K562 (cell line): Measurements from ENCODE around the gene PCDH1. TPM values are rescaled to one million over a fixed set of nuclear protein-coding genes. Genes with fewer than 3 reads are reported as not detected.

Experiments used
- CC2D1A ChIP-seq: fragments of 450-650 bp; IDR thresholded peaks from 2 replicates; pipeline ENCODE4 v1.6.1; 2017; ENCODE audit warnings: mild to moderate bottlenecking
- CTBP1 ChIP-seq: fragments of 450-650 bp; IDR thresholded peaks from 2 replicates; pipeline ENCODE4 v1.6.1; 2016; ENCODE audit warnings: borderline replicate concordance
- FOXA3 ChIP-seq, 2 experiments: fragments of 450-650 bp in 1 of 2; sonication (generic) in 1 of 2; formaldehyde crosslinking; IDR thresholded peaks in 1 of 2; conservative IDR thresholded peaks in 1 of 2; 2 replicates each; pipeline versions ENCODE4 v1.4.0 to v1.8.0; 2020 to 2022; ENCODE audit warnings: mild to moderate bottlenecking in 2 of 2, missing genetic modification reagents in 1 of 2
- GABPA ChIP-seq: fragments of 200-800 bp; sonication (Bioruptor generic); conservative IDR thresholded peaks from 2 replicates; pipeline ENCODE4 v1.6.1; 2016; ENCODE audit warnings: low read depth, missing genetic modification characterization, missing compliant biosample characterization
- GTF2E2 ChIP-seq: fragments of 200-800 bp; sonication (Bioruptor generic); IDR thresholded peaks from 2 replicates; pipeline ENCODE4 v1.6.1; 2016; ENCODE audit warnings: missing genetic modification characterization, missing compliant biosample characterization
- HMGN3 ChIP-seq: IDR thresholded peaks from 2 replicates; pipeline ENCODE4 v1.6.1; 2011; ENCODE audit warnings: borderline replicate concordance, low read depth, mild to moderate bottlenecking, mixed read lengths, low read length; ENCODE audit not compliant: insufficient read length; ENCODE audit errors: extremely low read depth
- KAT2B ChIP-seq: IDR thresholded peaks from one replicate; pipeline ENCODE4 v1.6.1; 2012; ENCODE audit warnings: low read depth, mild to moderate bottlenecking, control low read depth, inconsistent platforms, low read length, moderate library complexity
- KDM4B ChIP-seq, 2 experiments: fragments of 450-650 bp in 1 of 2; sonication (generic) in 1 of 2; IDR thresholded peaks; 2 replicates each; pipeline ENCODE4 v1.6.1; 2016 to 2017; ENCODE audit warnings: borderline replicate concordance in 2 of 2, antibody characterized with exemption in 1 of 2, low read depth in 1 of 2, mild to moderate bottlenecking in 1 of 2
- MAFK ChIP-seq: IDR thresholded peaks from 2 replicates; pipeline ENCODE4 v1.6.1; 2011; ENCODE audit warnings: low read length, improper control_type of control experiment
- NR2F6 ChIP-seq: fragments of 450-650 bp; formaldehyde crosslinking; IDR thresholded peaks from 2 replicates; pipeline ENCODE4 v1.4.0; 2020; ENCODE audit warnings: mild to moderate bottlenecking
- POLR2A ChIP-seq: fragments of 450-650 bp; conservative IDR thresholded peaks from 2 replicates; pipeline ENCODE4 v1.6.1; 2016
- POLR2B ChIP-seq: fragments of 450-650 bp; IDR thresholded peaks from 2 replicates; pipeline ENCODE4 v1.6.1; 2018; ENCODE audit warnings: low read depth; ENCODE audit not compliant: partially characterized antibody
- PYGO2 ChIP-seq: fragments of 450-650 bp; IDR thresholded peaks from 2 replicates; pipeline ENCODE4 v1.6.1; 2016; ENCODE audit warnings: mild to moderate bottlenecking, missing genetic modification characterization, moderate library complexity, missing compliant biosample characterization
- SMAD4 ChIP-seq: fragments of 250-450 bp; sonication (Bioruptor Pico); conservative IDR thresholded peaks from 2 replicates; pipeline ENCODE4 v1.8.0; 2021; ENCODE audit warnings: inconsistent platforms, mild to moderate bottlenecking, moderate library complexity
- SMARCC2 ChIP-seq: fragments of 450-650 bp; IDR thresholded peaks from 2 replicates; pipeline ENCODE4 v1.6.1; 2017; ENCODE audit warnings: antibody characterized with exemption, moderate library complexity, mild to moderate bottlenecking, low read depth
- SREBF1 ChIP-seq: fragments of 150-350 bp; IDR thresholded peaks from 2 replicates; pipeline ENCODE4 v1.6.1; 2014; ENCODE audit warnings: antibody characterized with exemption, low read depth, low read length, borderline replicate concordance
- TAF7 ChIP-seq: fragments of 450-650 bp; IDR thresholded peaks from 2 replicates; pipeline ENCODE4 v1.6.1; 2016; ENCODE audit warnings: missing genetic modification characterization, missing compliant biosample characterization
- ZFP36 ChIP-seq: fragments of 150-350 bp; IDR thresholded peaks from 2 replicates; pipeline ENCODE4 v1.6.1; 2018; ENCODE audit warnings: low read length, low read depth; ENCODE audit not compliant: partially characterized antibody
- ZNF175 ChIP-seq: fragments of 200-800 bp; sonication (Bioruptor generic); IDR thresholded peaks from 2 replicates; pipeline ENCODE4 v1.6.1; 2016; ENCODE audit warnings: low read depth, mild to moderate bottlenecking, missing genetic modification characterization, missing compliant biosample characterization
- ZNF507 ChIP-seq: conservative IDR thresholded peaks from 2 replicates; pipeline ENCODE4 v1.6.1; 2017; ENCODE audit warnings: missing genetic modification characterization, missing compliant biosample characterization
- ZNF57 ChIP-seq: fragments of 450-650 bp; formaldehyde crosslinking; IDR thresholded peaks from 2 replicates; pipeline ENCODE4 v1.4.0; 2020; ENCODE audit warnings: mild to moderate bottlenecking, moderate library complexity
- polyA plus RNA-seq, 8 experiments: library from polyadenylated mRNA; depleted of rRNA in 4 of 8; stranded (reverse) in 5 of 8; unstranded in 3 of 8; fragments of >200 nt; fragmentation: Nextera tagmentation in 2 of 8; fragmentation: Illumina TruSeq in 1 of 8; extraction: Ambion mirVana in 2 of 8; extraction: Trizol in 1 of 8; gene quantifications; 2 replicates each; pipeline versions ENCODE4 v1.2.1 to v1.2.3, GENCODE V29; 2011 to 2014; ENCODE audit warnings: inconsistent platforms in 1 of 8, missing spikeins in 1 of 8
- total RNA-seq, 7 experiments: library from RNA; depleted of rRNA in 6 of 7; stranded (reverse); fragments of >200 nt in 6 of 7; fragmentation: Illumina TruSeq in 2 of 7; extraction: Trizol in 2 of 7; gene quantifications; 2 replicates each; pipeline versions ENCODE4 v1.2.1 to v1.2.3, GENCODE V29; 2011 to 2021; ENCODE audit warnings: low replicate concordance in 1 of 7
- TF ChIP-seq, protein P1 (sequence below): fragments of 250-450 bp; sonication (Bioruptor Pico); IDR thresholded peaks from 2 replicates; pipeline ENCODE4 v1.9.0; 2021; ENCODE audit warnings: mild to moderate bottlenecking
- TF ChIP-seq, protein P2 (sequence below): fragments of 250-450 bp; sonication (Bioruptor Pico); IDR thresholded peaks from 2 replicates; pipeline ENCODE4 v1.5.0; 2021

PCDH1 gene
- total and polyA plus RNA-seq, 9 of the 15 experiments (the other 6 are each of a cell fraction or from before 2014, with no cell fraction given) = 0.11 to 3.6 (median 1.9) TPM; not detected in 1

DNA sequence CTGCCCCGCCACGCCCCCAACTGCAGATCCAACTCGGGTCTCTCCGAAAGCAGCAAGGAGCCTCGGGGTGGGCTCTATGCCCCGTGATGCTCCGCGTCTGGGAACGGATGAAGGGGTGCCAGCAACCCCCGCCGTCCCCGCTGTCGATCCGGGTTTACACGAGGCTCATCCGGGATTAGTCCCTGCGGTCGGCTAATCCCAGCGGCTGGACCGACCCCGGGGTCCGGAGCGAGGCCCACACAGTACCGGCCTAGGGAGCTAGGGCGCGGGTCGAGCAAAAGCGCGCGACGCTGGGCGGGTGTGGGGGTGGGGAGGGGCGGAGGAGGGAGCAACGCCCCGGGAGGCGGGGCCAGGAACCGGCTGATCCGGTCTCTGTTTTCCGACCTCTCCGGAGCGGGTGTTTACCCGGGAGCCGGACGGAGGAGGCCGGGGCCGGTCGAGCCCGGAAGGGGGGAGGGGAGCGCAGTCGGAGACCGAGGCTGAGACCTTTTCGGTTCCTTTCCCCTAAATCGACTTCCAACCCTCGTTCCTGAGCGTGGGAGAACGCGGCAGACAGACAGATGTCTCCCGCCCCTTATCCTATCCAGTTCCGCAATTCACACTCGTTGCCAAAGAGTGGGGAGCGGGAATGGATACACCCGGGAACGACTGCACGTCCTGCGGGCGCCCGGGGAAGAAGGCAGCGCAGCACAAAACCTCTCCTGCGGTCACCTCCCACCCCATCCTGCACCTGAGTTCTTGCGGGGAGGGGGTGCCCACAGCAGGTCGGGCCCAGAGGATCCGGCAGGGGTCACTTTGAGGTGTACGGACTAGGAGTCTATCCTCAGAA, 28.6 kb downstream of the PCDH1 start (continued):
- TF ChIP-seq ZNF57 (CRISPR knock-in tag) (no peak), PYGO2 (tag) (no peak), KAT2B (no peak), ZNF507 (tag) (no peak), GABPA (no peak; the same call in 1 of the 2 replicates), MAFK (no peak), HMGN3 (peak; percentile 56), CTBP1 (peak; percentile 58; the same call in 1 of the 2 replicates), POLR2A (peak; percentile 89), CC2D1A (peak; percentile 12; the same call in 1 of the 2 replicates), GTF2E2 (tag) (peak; percentile 91), SMAD4 (CRISPR knock-in tag) (peak; percentile 63; the same call in 1 of the 2 replicates), POLR2B (peak; percentile 75), KDM4B (IDR thresholded peaks at IDR 0.05; ENCODE audit: borderline replicate concordance in 2 of 2, low read depth in 1 of 2) (peak in 1 of 2 experiments; percentile 77; a peak in 1 of 4 replicates), FOXA3 (CRISPR knock-in tag; conservative IDR thresholded peaks at IDR 0.05 in 1 of 2, IDR thresholded peaks at IDR 0.05 in 1 of 2) (peak; percentile 30 to 77; a peak in 3 of 4 replicates), SREBF1 (0 out of 2 replicates have a peak, but pooled peaks have one; percentile 13), NR2F6 (CRISPR knock-in tag) (peak; percentile 13; the same call in 1 of the 2 replicates), ZNF175 (CRISPR knock-in tag) (peak; percentile 76), TAF7 (tag) (peak; percentile 49; the same call in 1 of the 2 replicates), ZFP36 (no peak), SMARCC2 (peak; percentile 10; the same call in 1 of the 2 replicates)
- TF ChIP-seq, protein P1, sequence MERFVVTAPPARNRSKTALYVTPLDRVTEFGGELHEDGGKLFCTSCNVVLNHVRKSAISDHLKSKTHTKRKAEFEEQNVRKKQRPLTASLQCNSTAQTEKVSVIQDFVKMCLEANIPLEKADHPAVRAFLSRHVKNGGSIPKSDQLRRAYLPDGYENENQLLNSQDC = peak; percentile 55; the same call in 1 of the 2 replicates
- TF ChIP-seq, protein P2, sequence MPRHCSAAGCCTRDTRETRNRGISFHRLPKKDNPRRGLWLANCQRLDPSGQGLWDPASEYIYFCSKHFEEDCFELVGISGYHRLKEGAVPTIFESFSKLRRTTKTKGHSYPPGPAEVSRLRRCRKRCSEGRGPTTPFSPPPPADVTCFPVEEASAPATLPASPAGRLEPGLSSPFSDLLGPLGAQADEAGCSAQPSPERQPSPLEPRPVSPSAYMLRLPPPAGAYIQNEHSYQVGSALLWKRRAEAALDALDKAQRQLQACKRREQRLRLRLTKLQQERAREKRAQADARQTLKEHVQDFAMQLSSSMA (CRISPR knock-in tag) = 0 out of 2 replicates have a peak, but pooled peaks have one; percentile 4
